ENCODE results near the gene UBE2J1. TPM values are rescaled to one million over a fixed set of nuclear protein-coding genes. Genes with fewer than 3 reads are reported as not detected.

Gene UBE2J1
- total RNA-seq, 1 donor from 2014 or later: 93.3 TPM

- Histone ChIP-seq H3K4me1 (ENCODE audit: insufficient read depth, low read length) (no peaks in the 10 kb centered on the region), H3K9me3 (ENCODE audit: insufficient read depth, low read depth, low read length) (no peaks in the 10 kb centered on the region), H4K20me1 (ENCODE audit: insufficient read depth, low read length) (no peaks in the 10 kb centered on the region), H3K79me2 (ENCODE audit: insufficient read depth, low read length) (no peaks in the 10 kb centered on the region), H3K36me3 (ENCODE audit: insufficient read depth, low read length) (no peaks in the 10 kb centered on the region), H3K4me2 (ENCODE audit: low read length) (no peak overlapping the region), H2AFZ (ENCODE audit: low read depth, low read length) (no peak overlapping the region), H3K4me3 (ENCODE audit: insufficient read depth, low read depth, low read length) (no peak overlapping the region), H3K27ac (ENCODE audit: low read depth, low read length) (no peak overlapping the region), H3K9ac (ENCODE audit: low read length) (no peak overlapping the region), H3K27me3 (ENCODE audit: insufficient read depth, low read length) (peaks cover 3% of the 10 kb centered on the region)
- no peaks in the 10 kb centered on the region for H3K4me1 Mint-ChIP-seq (ENCODE audit: low read depth, unreplicated experiment)
- no peak overlapping the region for H3K4me3 Mint-ChIP-seq (ENCODE audit: unreplicated experiment)
- no peak for TF ChIP-seq EZH2 (IDR thresholded peaks at IDR 0.05; ENCODE audit: insufficient read depth, low read length)
- TF ChIP-seq CTCF (IDR thresholded peaks at IDR 0.05; ENCODE audit: insufficient read depth, low read depth, low read length): peak; percentile 41
- no peak overlapping the region for H3K27ac Mint-ChIP-seq (ENCODE audit: unreplicated experiment)
- peak; percentile 3 for DNase-seq (ENCODE audit: low read depth)
- H3K9me3 Mint-ChIP-seq (ENCODE audit: unreplicated experiment): peaks cover 2% of the 10 kb centered on the region
- H3K36me3 Mint-ChIP-seq (ENCODE audit: low read depth, unreplicated experiment): no peaks in the 10 kb centered on the region
- FAIRE-seq: no peak
- peaks cover 27% of the 10 kb centered on the region for H3K27me3 Mint-ChIP-seq (ENCODE audit: low read depth, unreplicated experiment)
Measured at GRCh38 chr6:89281779-89282246, 70.7 kb downstream of the UBE2J1 start.

- Histone ChIP-seq H2AFZ (ENCODE audit: low read depth, low read length) (no peak overlapping the region), H3K9ac (ENCODE audit: low read length) (no peak overlapping the region), H3K79me2 (ENCODE audit: insufficient read depth, low read length) (no peaks in the 10 kb centered on the region), H3K36me3 (ENCODE audit: insufficient read depth, low read length) (no peaks in the 10 kb centered on the region), H3K4me3 (ENCODE audit: insufficient read depth, low read depth, low read length) (no peak overlapping the region), H3K27ac (ENCODE audit: low read depth, low read length) (no peak overlapping the region), H3K27me3 (ENCODE audit: insufficient read depth, low read length) (peaks cover 3% of the 10 kb centered on the region), H3K4me2 (ENCODE audit: low read length) (no peak overlapping the region), H3K4me1 (ENCODE audit: insufficient read depth, low read length) (no peaks in the 10 kb centered on the region), H3K9me3 (ENCODE audit: insufficient read depth, low read depth, low read length) (no peaks in the 10 kb centered on the region), H4K20me1 (ENCODE audit: insufficient read depth, low read length) (no peaks in the 10 kb centered on the region)
- no peak for FAIRE-seq
- Mint-ChIP-seq H3K36me3 (ENCODE audit: low read depth, unreplicated experiment) (no peaks in the 10 kb centered on the region), H3K9me3 (ENCODE audit: unreplicated experiment) (no peaks in the 10 kb centered on the region), H3K27ac (ENCODE audit: unreplicated experiment) (no peak overlapping the region), H3K4me3 (ENCODE audit: unreplicated experiment) (no peak overlapping the region), H3K27me3 (ENCODE audit: low read depth, unreplicated experiment) (peaks cover 21% of the 10 kb centered on the region), H3K4me1 (ENCODE audit: low read depth, unreplicated experiment) (no peaks in the 10 kb centered on the region)
- TF ChIP-seq EZH2 (IDR thresholded peaks at IDR 0.05; ENCODE audit: insufficient read depth, low read length) (no peak), CTCF (IDR thresholded peaks at IDR 0.05; ENCODE audit: insufficient read depth, low read depth, low read length) (no peak)
- DNase-seq (ENCODE audit: low read depth): no peak
Measured at GRCh38 chr6:89278956-89279355, 73.6 kb downstream of the UBE2J1 start.

Other genes starting within 250 kb of the UBE2J1 start
- gene SRSF12, start 234.7 kb downstream of the UBE2J1 start, total RNA-seq: 7.0 and 9.2 TPM in 2 replicates
- gene PM20D2, start 206.7 kb downstream of the UBE2J1 start, total RNA-seq: 7.7 and 10.4 TPM in 2 replicates
- not detected in 2 replicates for gene GABRR1, start 135.4 kb downstream of the UBE2J1 start, total RNA-seq
- gene GABRR2, start 37.4 kb downstream of the UBE2J1 start, total RNA-seq: 0.34 and 0.61 TPM in 2 replicates
- gene RRAGD, start 59.6 kb upstream of the UBE2J1 start, total RNA-seq: 3.8 and 5.2 TPM in 2 replicates
- 13.5 and 14.0 TPM in 2 replicates for gene ANKRD6, start 80.4 kb upstream of the UBE2J1 start, total RNA-seq